ENCODE data around the gene YDJC. TPM values are rescaled to one million over a fixed set of nuclear protein-coding genes. Genes with fewer than 3 reads are reported as not detected.

YDJC gene
- total RNA-seq, 4 donors from 2014 or later, result 42.2 to 72.2 (median 56.5) TPM

GRCh38 chr22:21673534-21674321 is 43.9 kb upstream of the YDJC start:
- DNase-seq (ENCODE audit: low spot score in 2 of 2), result no peak
- H3K4me3 ChIP-seq (ENCODE audit: low read depth, poor library complexity, severe bottlenecking), result no peak overlapping the region
- TF ChIP-seq CTCF (IDR thresholded peaks at IDR 0.05), result no peak
- TF ChIP-seq POLR2A (IDR thresholded peaks at IDR 0.05), result no peak
- WGBS, 2 donors, result 85 to 91% methylated on average over 12 of the region's 12 CpGs
- intact Hi-C loops (cut with DNase I; ENCODE audit: low total_unique reads), result no loop called here

GRCh38 chr22:21672107-21672629 is 42.3 kb upstream of the YDJC start:
- intact Hi-C loops (cut with DNase I; ENCODE audit: low total_unique reads), result no loop called here
- H3K4me3 ChIP-seq (ENCODE audit: low read depth, poor library complexity, severe bottlenecking), result no peak overlapping the region
- WGBS, 2 donors, result 79 to 85% methylated on average over 6 of the region's 6 CpGs
- no peak for DNase-seq (ENCODE audit: low spot score in 2 of 2)
- TF ChIP-seq POLR2A (IDR thresholded peaks at IDR 0.05) (no peak), CTCF (IDR thresholded peaks at IDR 0.05) (no peak)

- 76 to 80% methylated on average over 9 of the region's 9 CpGs for WGBS, 2 donors
- intact Hi-C loops (cut with DNase I; ENCODE audit: low total_unique reads), result no loop called here
- DNase-seq (ENCODE audit: low spot score in 2 of 2), result no peak
- H3K4me3 ChIP-seq (ENCODE audit: low read depth, poor library complexity, severe bottlenecking), result no peak overlapping the region
- TF ChIP-seq POLR2A (IDR thresholded peaks at IDR 0.05), result no peak
- TF ChIP-seq CTCF (IDR thresholded peaks at IDR 0.05), result no peak
Measured at GRCh38 chr22:21669026-21669425, 39.2 kb upstream of the YDJC start.

GRCh38 chr22:21666786-21667185 is 37.0 kb upstream of the YDJC start:
- TF ChIP-seq POLR2A (IDR thresholded peaks at IDR 0.05), result no peak
- no peak for TF ChIP-seq CTCF (IDR thresholded peaks at IDR 0.05)
- 42 to 58% methylated on average over 16 of the region's 16 CpGs for WGBS, 2 donors
- intact Hi-C loops (cut with DNase I; ENCODE audit: low total_unique reads), result no loop called here
- H3K4me3 ChIP-seq (ENCODE audit: low read depth, poor library complexity, severe bottlenecking), result peak overlapping the region; percentile 96
- no peak for DNase-seq (ENCODE audit: low spot score in 2 of 2)

GRCh38 chr22:21665047-21665851 is 35.4 kb upstream of the YDJC start:
- TF ChIP-seq POLR2A (IDR thresholded peaks at IDR 0.05) (no peak), CTCF (IDR thresholded peaks at IDR 0.05) (no peak)
- no peak for DNase-seq (ENCODE audit: low spot score in 2 of 2)
- H3K4me3 ChIP-seq (ENCODE audit: low read depth, poor library complexity, severe bottlenecking), result peak overlapping the region; percentile 96
- intact Hi-C loops (cut with DNase I; ENCODE audit: low total_unique reads), result no loop called here
- 70 to 76% methylated on average over 26 of the region's 26 CpGs for WGBS, 2 donors

Measured in lower leg skin (tissue), 4 donors.